Effector memory CD8-positive, alpha-beta T cell (primary cell): Measurements from ENCODE around the gene OS9.

Source experiments
- ATAC-seq: fragments of 150-1000 bp; cut with Tn5 transposase; replicated peaks from 2 replicates; pipeline ENCODE4 v1.10.0; 2021; ENCODE audit warnings: mild to moderate bottlenecking, moderate library complexity
- DNase-seq, 3 experiments: peaks; one replicate each; pipeline ENCODE4 v3.0.0; 2021
- H3K27ac Mint-ChIP-seq, 2 donors: one replicate each; pipeline ENCODE4 v1.8.0; 2022; ENCODE audit warnings: mild to moderate bottlenecking in 2 of 2, mixed read lengths in 2 of 2, moderate library complexity in 2 of 2
- H3K27me3 Mint-ChIP-seq, 2 donors: one replicate each; pipeline ENCODE4 v1.8.0; 2022; ENCODE audit warnings: mixed read lengths in 2 of 2
- H3K36me3 Mint-ChIP-seq: one replicate; pipeline ENCODE4 v1.8.0; 2022; ENCODE audit warnings: mild to moderate bottlenecking, moderate library complexity, mixed read lengths; ENCODE audit not compliant: insufficient read depth
- H3K4me1 Mint-ChIP-seq, 2 donors: one replicate each; pipeline ENCODE4 v1.8.0; 2022; ENCODE audit warnings: low read depth in 2 of 2, mixed read lengths in 2 of 2
- H3K4me3 Mint-ChIP-seq, 2 donors: one replicate each; pipeline ENCODE4 v1.8.0; 2022; ENCODE audit warnings: mild to moderate bottlenecking in 2 of 2, mixed read lengths in 2 of 2, moderate library complexity in 2 of 2
- H3K9me3 Mint-ChIP-seq, 2 donors: one replicate each; pipeline ENCODE4 v1.8.0; 2022; ENCODE audit warnings: mixed read lengths in 2 of 2

The OS9 gene

DNA sequence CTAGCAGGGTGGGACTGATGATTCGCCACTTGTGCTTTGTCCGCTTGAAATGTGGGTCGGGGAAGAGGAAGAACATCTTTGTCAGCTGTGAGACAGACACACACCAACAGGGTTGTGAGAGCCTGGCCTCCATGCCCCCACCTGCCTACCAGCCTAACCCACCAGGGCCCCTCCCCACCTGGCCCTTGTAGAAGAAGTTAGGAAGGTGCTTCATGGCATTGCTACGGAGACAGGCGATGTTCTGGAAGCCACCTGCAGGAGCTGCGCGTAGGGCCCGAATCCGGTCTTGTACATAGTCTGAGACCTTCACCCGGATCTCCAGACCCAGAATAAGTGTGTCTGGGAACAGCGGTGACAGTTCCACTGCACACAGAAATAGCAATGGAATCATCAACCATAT, 75.7 kb downstream of the OS9 start:
- no peaks in the 10 kb centered on the region for H3K9me3 Mint-ChIP-seq
- peaks cover 22 to 29% of the 10 kb centered on the region in 2 donors for H3K27me3 Mint-ChIP-seq
- peak overlapping the region in 1 of 2 donors; percentile 48 for H3K4me3 Mint-ChIP-seq
- peaks cover 19% of the 10 kb centered on the region for H3K36me3 Mint-ChIP-seq
- H3K4me1 Mint-ChIP-seq, result peaks cover 32 to 33% of the 10 kb centered on the region in 2 donors
- ATAC-seq, result no peak
- H3K27ac Mint-ChIP-seq, result no peak overlapping the region
- no peak for DNase-seq

DNA sequence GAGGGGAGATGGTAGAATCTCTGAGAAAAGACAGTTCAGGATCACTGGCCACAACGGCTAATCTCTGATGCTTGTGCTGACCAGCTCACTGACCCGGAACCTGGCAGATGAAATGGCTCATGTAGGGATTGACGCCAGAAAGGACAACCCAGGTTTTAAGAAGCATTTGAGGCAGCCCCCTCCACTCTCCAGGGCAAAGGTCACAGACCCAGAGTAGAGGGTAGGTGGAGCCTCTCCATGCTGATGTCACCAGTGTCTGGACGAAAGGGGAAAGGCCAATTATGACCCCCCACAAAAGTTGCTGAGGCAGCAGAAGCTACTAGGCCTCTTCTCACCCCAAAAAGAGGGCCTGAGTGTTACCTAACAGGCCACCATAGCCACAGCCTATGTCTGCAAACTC, 76.8 kb downstream of the OS9 start:
- Mint-ChIP-seq H3K27me3 (peaks cover 10 to 18% of the 10 kb centered on the region in 2 donors), H3K27ac (peak overlapping the region in 1 of 2 donors; percentile 20), H3K4me3 (peak overlapping the region in 1 of 2 donors; percentile 96), H3K4me1 (peaks cover 21% of the 10 kb centered on the region in 2 donors), H3K9me3 (no peaks in the 10 kb centered on the region), H3K36me3 (peaks cover 20% of the 10 kb centered on the region)
- ATAC-seq (no peak), DNase-seq (no peak)
